Peyer's patch (tissue), 4 donors: ENCODE data around the gene RPS3.

Source experiments
- POLR2A ChIP-seq, 2 donors: fragments of 450-650 bp; IDR thresholded peaks; one replicate each; pipeline ENCODE4 v1.5.1; 2017; ENCODE audit warnings: antibody characterized with exemption in 2 of 2, mild to moderate bottlenecking in 2 of 2, moderate library complexity in 2 of 2
- TF ChIP-seq, protein P1 (sequence below), 6 experiments: fragments of 450-650 bp in 4 of 6; fragments of 200-600 bp in 2 of 6; sonication (generic) in 1 of 6; IDR thresholded peaks; one replicate each; pipeline ENCODE4 v1.5.1; 2017 to 2019; ENCODE audit warnings: antibody characterized with exemption in 6 of 6, mild to moderate bottlenecking in 3 of 6, moderate library complexity in 1 of 6

DNA sequence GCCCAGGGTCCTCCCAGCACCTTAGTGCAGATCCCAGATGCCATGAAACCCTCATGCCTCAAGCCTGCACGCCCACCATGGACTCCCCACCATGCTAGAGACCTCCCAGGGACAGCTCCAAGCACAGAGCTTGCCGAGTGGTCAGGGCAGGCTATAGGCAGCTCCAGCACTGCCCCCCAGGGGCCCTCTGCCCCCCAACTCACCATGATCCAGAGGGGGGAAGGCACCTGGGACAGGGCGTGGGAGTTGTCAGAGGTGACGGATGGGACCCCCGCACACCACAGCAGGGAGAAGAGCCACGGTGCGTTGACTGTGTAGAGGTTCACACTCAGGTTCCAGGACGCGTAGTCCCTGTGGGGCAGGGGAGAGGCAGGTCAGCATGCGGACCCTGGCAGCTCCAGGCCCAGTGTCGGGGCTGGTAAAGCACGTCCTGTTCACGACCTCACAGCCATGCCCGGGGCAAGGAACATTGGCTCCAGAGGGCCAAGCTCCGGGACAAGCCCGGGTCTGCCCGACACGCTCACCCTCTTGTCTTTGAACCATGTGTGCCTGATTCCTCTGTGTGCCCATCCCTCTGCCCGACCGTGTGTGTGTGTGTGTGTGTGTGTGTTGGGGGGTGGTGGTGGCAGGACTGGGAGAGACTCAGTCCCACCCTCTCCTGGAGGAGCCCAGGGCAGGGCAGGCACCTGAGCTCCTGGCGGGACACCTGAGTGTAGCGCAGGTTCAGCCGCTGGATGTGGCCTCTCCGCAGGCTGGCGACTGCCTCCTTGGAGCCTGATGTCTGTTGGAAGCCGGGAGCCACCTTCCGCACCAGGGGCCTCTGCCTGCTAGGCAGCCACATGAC lies 41.9 kb downstream of the RPS3 start:
- TF ChIP-seq, protein P1, sequence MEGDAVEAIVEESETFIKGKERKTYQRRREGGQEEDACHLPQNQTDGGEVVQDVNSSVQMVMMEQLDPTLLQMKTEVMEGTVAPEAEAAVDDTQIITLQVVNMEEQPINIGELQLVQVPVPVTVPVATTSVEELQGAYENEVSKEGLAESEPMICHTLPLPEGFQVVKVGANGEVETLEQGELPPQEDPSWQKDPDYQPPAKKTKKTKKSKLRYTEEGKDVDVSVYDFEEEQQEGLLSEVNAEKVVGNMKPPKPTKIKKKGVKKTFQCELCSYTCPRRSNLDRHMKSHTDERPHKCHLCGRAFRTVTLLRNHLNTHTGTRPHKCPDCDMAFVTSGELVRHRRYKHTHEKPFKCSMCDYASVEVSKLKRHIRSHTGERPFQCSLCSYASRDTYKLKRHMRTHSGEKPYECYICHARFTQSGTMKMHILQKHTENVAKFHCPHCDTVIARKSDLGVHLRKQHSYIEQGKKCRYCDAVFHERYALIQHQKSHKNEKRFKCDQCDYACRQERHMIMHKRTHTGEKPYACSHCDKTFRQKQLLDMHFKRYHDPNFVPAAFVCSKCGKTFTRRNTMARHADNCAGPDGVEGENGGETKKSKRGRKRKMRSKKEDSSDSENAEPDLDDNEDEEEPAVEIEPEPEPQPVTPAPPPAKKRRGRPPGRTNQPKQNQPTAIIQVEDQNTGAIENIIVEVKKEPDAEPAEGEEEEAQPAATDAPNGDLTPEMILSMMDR (IDR thresholded peaks at IDR 0.05), result no peak
- TF ChIP-seq POLR2A (IDR thresholded peaks at IDR 0.05), result no peak
